Measurements from ENCODE around the gene MAD2L2. TPM values are rescaled to one million over a fixed set of nuclear protein-coding genes. Genes with fewer than 3 reads are reported as not detected.

The MAD2L2 gene
- total RNA-seq, 1 experiment from 2014 or later: 283 TPM

GRCh38 chr1:11719313-11720032 lies 38.5 kb upstream of the MAD2L2 start:
- no peak overlapping the region for H2BK12ac ChIP-seq (ENCODE audit: insufficient read length, low read depth, low read length)
- no CpG with 5 or more reads among the region's 44 CpGs for whole genome bisulfite sequencing (ENCODE audit: extremely low coverage, insufficient read length, low lambda C conversion rate)
- no peak overlapping the region for H3K4ac ChIP-seq (ENCODE audit: low read depth, low read length)
- no peak overlapping the region for H2AFZ ChIP-seq (ENCODE audit: low read length)
- H2BK5ac ChIP-seq (ENCODE audit: insufficient read length, low read length): no peak overlapping the region
- Mint-ChIP-seq H3K9me3 (no peaks in the 10 kb centered on the region; a peak in 1 of 5 replicates), H3K27me3 (ENCODE audit: low read depth) (no peaks in the 10 kb centered on the region; the same call in 1 of the 2 replicates), H3K4me3 (peak overlapping the region; percentile 32 to 44; a peak in 2 of 5 replicates), H3K27ac (no peak overlapping the region), H3K36me3 (ENCODE audit: insufficient read depth in 1 of 3, low read depth in 3 of 3) (peaks cover 0 to 27% (median 2%) of the 10 kb centered on the region in 3 experiments; a peak in 3 of 7 replicates), H3K4me1 (peaks cover 3 to 8% of the 10 kb centered on the region in 2 experiments)
- peak; percentile 99 for TF ChIP-seq CTCF (conservative IDR thresholded peaks at IDR 0.05)
- H3K23ac ChIP-seq (ENCODE audit: insufficient read length, low read depth, low read length): no peak overlapping the region
- H3T11ph ChIP-seq (ENCODE audit: low read length): no peak overlapping the region
- no peaks in the 10 kb centered on the region for H3K79me1 ChIP-seq (ENCODE audit: insufficient read depth, low read depth, low read length, poor library complexity, severe bottlenecking)
- H4K5ac ChIP-seq (ENCODE audit: insufficient read length, low read depth, low read length): no peak overlapping the region
- H4K91ac ChIP-seq (ENCODE audit: insufficient read length, low read depth, low read length): no peak overlapping the region
- H3K14ac ChIP-seq (ENCODE audit: insufficient read depth, low read length): no peak overlapping the region
- no peaks in the 10 kb centered on the region for H4K20me1 ChIP-seq (ENCODE audit: control insufficient read depth, insufficient read depth, insufficient read length)
- no peak overlapping the region for H2AK5ac ChIP-seq (ENCODE audit: insufficient read length, low read length)
- no peak overlapping the region for H3K27ac ChIP-seq (ENCODE audit: insufficient read length, low read depth, low read length)
- peak; percentile 67 for DNase-seq
- no peak overlapping the region for H3K18ac ChIP-seq (ENCODE audit: insufficient read length, low read depth, low read length)
- no peak overlapping the region for H2BK120ac ChIP-seq (ENCODE audit: low read depth, low read length, poor library complexity, severe bottlenecking)
- no peak overlapping the region for H3K56ac ChIP-seq (ENCODE audit: insufficient read length, low read depth, low read length)
- no peaks in the 10 kb centered on the region for H3K23me2 ChIP-seq (ENCODE audit: insufficient read length, low read depth, low read length, poor library complexity, severe bottlenecking)
- no peaks in the 10 kb centered on the region for H3K79me2 ChIP-seq (ENCODE audit: insufficient read depth, low read length)
- no peak overlapping the region for H2BK15ac ChIP-seq (ENCODE audit: low read depth, low read length)
- H3K9me3 ChIP-seq (ENCODE audit: control insufficient read depth, low read depth, low read length): no peaks in the 10 kb centered on the region
- no peaks in the 10 kb centered on the region for H3K4me1 ChIP-seq (ENCODE audit: insufficient read depth, low read length)
- no peak overlapping the region for H4K8ac ChIP-seq (replicated peaks; ENCODE audit: insufficient read length, low read depth, low read length)
- H2BK20ac ChIP-seq (ENCODE audit: low read depth, low read length, poor library complexity, severe bottlenecking): no peak overlapping the region
- no peaks in the 10 kb centered on the region for H3K27me3 ChIP-seq (ENCODE audit: insufficient read depth, low read length)
- H3K9ac ChIP-seq (ENCODE audit: extremely low read depth, insufficient read length, low read length): no peak overlapping the region
- peak overlapping the region; percentile 16 for H3K4me2 ChIP-seq (ENCODE audit: insufficient read depth, insufficient read length, low read length)

All from H9 (cell line).